Islet precursor cell (in vitro differentiated cells): ENCODE data around the gene LRRFIP1.
"Not testable (repeated sequence)": the region's sequence is repeated elsewhere in the genome, so short reads cannot be mapped to it uniquely, and the experiment has no call there.

ENCODE experiments used
- DNase-seq: peaks from one replicate; pipeline ENCODE4 v3.0.0-alpha.2; 2018

LRRFIP1 gene

GRCh38 chr2:237666606-237667005 lies 39.2 kb downstream of the LRRFIP1 start:
- DNase-seq = no peak

- DNase-seq = not testable (repeated sequence)
These were observed 39.7 kb downstream of the LRRFIP1 start for GRCh38 chr2:237667050-237667576.

GRCh38 chr2:237667893-237668292 lies 40.5 kb downstream of the LRRFIP1 start:
- no peak for DNase-seq

GRCh38 chr2:237668440-237668839 lies 41.1 kb downstream of the LRRFIP1 start:
- no peak for DNase-seq

GRCh38 chr2:237669283-237669627 lies 41.9 kb downstream of the LRRFIP1 start:
- no peak for DNase-seq

- no peak for DNase-seq
These were observed 42.4 kb downstream of the LRRFIP1 start for GRCh38 chr2:237669628-237670392.

GRCh38 chr2:237670641-237671040 lies 43.3 kb downstream of the LRRFIP1 start:
- no peak for DNase-seq

- DNase-seq = no peak
These were observed 44.2 kb downstream of the LRRFIP1 start for GRCh38 chr2:237671466-237672138.

- no peak for DNase-seq
These were observed 45.3 kb downstream of the LRRFIP1 start for GRCh38 chr2:237672731-237673129.

- DNase-seq = peak; percentile 79
These were observed 46.0 kb downstream of the LRRFIP1 start for GRCh38 chr2:237673130-237674001.

GRCh38 chr2:237674731-237675276 lies 47.4 kb downstream of the LRRFIP1 start:
- DNase-seq = peak; percentile 88

- no peak for DNase-seq
These were observed 47.9 kb downstream of the LRRFIP1 start for GRCh38 chr2:237675316-237675715.

GRCh38 chr2:237680702-237681478 lies 53.5 kb downstream of the LRRFIP1 start:
- no peak for DNase-seq

GRCh38 chr2:237682151-237682550 lies 54.8 kb downstream of the LRRFIP1 start:
- DNase-seq = peak; percentile 38

- no peak for DNase-seq
These were observed 55.7 kb downstream of the LRRFIP1 start for GRCh38 chr2:237682856-237683670.

GRCh38 chr2:237685408-237685807 lies 58.0 kb downstream of the LRRFIP1 start:
- DNase-seq = no peak

- no peak for DNase-seq
These were observed 59.3 kb downstream of the LRRFIP1 start for GRCh38 chr2:237686659-237687136.

GRCh38 chr2:237688081-237688480 lies 60.7 kb downstream of the LRRFIP1 start:
- no peak for DNase-seq

GRCh38 chr2:237688541-237688940 lies 61.2 kb downstream of the LRRFIP1 start:
- DNase-seq = not testable (repeated sequence)

- peak; percentile 48 for DNase-seq
These were observed 62.1 kb downstream of the LRRFIP1 start for GRCh38 chr2:237689336-237690131.
